ENCODE data around the gene SERINC2.
"Not testable (repeated sequence)": the region's sequence is repeated elsewhere in the genome, so short reads cannot be mapped to it uniquely, and the experiment has no call there.

The SERINC2 gene

DNA sequence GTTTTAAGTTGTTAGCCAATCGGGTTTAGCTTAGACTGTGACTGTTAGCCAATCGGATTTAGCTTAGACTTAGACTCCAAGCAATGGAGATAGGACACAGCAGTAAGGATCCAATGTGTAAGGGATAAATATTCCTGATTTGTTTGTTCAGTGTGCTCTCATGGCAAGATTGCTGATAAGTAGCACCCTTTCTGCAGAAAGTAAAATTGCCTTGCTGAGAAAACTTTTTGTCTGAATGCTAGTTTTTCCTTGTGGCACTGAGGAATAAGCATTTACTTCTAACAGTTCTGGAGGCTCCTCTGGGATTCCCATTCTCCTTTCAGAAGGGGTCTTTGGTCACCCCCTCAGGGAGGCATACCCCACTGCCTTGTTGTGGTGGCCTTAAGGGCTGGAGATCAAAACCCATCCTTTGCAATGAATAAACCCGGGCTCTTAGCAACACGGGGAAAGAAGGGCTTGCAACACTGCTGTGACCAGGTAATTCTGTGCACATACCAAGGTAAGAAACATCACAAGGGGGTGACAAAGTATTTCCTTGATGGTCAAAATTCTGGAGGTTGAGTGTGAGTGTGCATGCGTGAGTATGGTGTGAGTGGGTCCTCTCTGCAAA is 45.4 kb downstream of the SERINC2 start:
- Histone ChIP-seq H3K36me3 (ENCODE audit: insufficient read depth, low read depth, low read length) (no peaks in the 10 kb centered on the region), H3K4me1 (ENCODE audit: insufficient read depth, low read length) (no peaks in the 10 kb centered on the region), H3K9ac (ENCODE audit: low read depth, low read length) (no peak overlapping the region), H3K27ac (ENCODE audit: low read length) (no peak overlapping the region), H3K9me3 (ENCODE audit: insufficient read depth, low read depth, low read length) (peaks cover 29% of the 10 kb centered on the region; the same call in 1 of the 2 replicates), H3K27me3 (ENCODE audit: insufficient read depth, low read length) (0 out of 2 replicates have a peak, but pooled peaks cover 4% of the 10 kb centered on the region), H3K4me3 (ENCODE audit: low read length) (no peak overlapping the region)

GRCh38 chr1:31460027-31460426 is 47.0 kb downstream of the SERINC2 start:
- Histone ChIP-seq H3K27me3 (ENCODE audit: insufficient read depth, low read length) (0 out of 2 replicates have a peak, but pooled peaks cover 4% of the 10 kb centered on the region), H3K4me3 (ENCODE audit: low read length) (no peak overlapping the region), H3K9ac (ENCODE audit: low read depth, low read length) (no peak overlapping the region), H3K4me1 (ENCODE audit: insufficient read depth, low read length) (no peaks in the 10 kb centered on the region), H3K9me3 (ENCODE audit: insufficient read depth, low read depth, low read length) (peaks cover 27% of the 10 kb centered on the region; the same call in 1 of the 2 replicates), H3K36me3 (ENCODE audit: insufficient read depth, low read depth, low read length) (no peaks in the 10 kb centered on the region), H3K27ac (ENCODE audit: low read length) (no peak overlapping the region)

- no peak overlapping the region for H3K4me3 ChIP-seq (ENCODE audit: low read length)
- no peak overlapping the region for H3K9ac ChIP-seq (ENCODE audit: low read depth, low read length)
- peaks cover 14% of the 10 kb centered on the region; the same call in 1 of the 2 replicates for H3K4me1 ChIP-seq (ENCODE audit: insufficient read depth, low read length)
- H3K27me3 ChIP-seq (ENCODE audit: insufficient read depth, low read length): no peaks in the 10 kb centered on the region
- H3K9me3 ChIP-seq (ENCODE audit: insufficient read depth, low read depth, low read length): peaks cover 15% of the 10 kb centered on the region
- H3K27ac ChIP-seq (ENCODE audit: low read length): no peak overlapping the region
- H3K36me3 ChIP-seq (ENCODE audit: insufficient read depth, low read depth, low read length): no peaks in the 10 kb centered on the region
Measured at GRCh38 chr1:31467005-31467674, 54.1 kb downstream of the SERINC2 start.

DNA sequence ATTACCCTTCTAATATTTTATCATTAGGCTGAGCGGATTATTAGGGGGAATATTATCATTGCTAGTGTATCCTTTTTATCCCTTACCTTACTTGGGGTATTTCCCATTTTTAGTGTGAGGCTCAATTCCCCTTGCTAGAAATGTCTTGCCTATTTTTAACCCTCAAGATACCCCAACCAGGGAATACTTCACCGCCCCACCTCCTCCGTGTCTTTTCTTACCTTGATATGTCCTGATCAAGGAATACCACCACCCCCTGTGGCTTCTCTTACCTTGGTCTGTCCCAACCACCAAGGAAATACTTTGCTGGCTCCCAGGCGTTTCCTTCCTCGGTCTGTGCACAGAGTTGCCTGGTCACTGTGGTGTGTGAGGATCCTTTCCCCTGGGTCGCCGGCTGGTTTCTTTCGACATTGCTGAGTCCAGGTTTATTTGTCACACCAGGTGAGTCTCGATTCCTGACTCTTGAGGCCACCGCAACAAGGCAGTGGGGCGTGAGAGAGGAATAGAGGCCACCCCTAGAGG is 57.8 kb downstream of the SERINC2 start:
- Histone ChIP-seq H3K4me1 (ENCODE audit: insufficient read depth, low read length) (peaks cover 14% of the 10 kb centered on the region; the same call in 1 of the 2 replicates), H3K9me3 (ENCODE audit: insufficient read depth, low read depth, low read length) (peaks cover 15% of the 10 kb centered on the region), H3K4me3 (ENCODE audit: low read length) (no peak overlapping the region), H3K27me3 (ENCODE audit: insufficient read depth, low read length) (no peaks in the 10 kb centered on the region), H3K36me3 (ENCODE audit: insufficient read depth, low read depth, low read length) (no peaks in the 10 kb centered on the region), H3K9ac (ENCODE audit: low read depth, low read length) (no peak overlapping the region), H3K27ac (ENCODE audit: low read length) (no peak overlapping the region)

DNA sequence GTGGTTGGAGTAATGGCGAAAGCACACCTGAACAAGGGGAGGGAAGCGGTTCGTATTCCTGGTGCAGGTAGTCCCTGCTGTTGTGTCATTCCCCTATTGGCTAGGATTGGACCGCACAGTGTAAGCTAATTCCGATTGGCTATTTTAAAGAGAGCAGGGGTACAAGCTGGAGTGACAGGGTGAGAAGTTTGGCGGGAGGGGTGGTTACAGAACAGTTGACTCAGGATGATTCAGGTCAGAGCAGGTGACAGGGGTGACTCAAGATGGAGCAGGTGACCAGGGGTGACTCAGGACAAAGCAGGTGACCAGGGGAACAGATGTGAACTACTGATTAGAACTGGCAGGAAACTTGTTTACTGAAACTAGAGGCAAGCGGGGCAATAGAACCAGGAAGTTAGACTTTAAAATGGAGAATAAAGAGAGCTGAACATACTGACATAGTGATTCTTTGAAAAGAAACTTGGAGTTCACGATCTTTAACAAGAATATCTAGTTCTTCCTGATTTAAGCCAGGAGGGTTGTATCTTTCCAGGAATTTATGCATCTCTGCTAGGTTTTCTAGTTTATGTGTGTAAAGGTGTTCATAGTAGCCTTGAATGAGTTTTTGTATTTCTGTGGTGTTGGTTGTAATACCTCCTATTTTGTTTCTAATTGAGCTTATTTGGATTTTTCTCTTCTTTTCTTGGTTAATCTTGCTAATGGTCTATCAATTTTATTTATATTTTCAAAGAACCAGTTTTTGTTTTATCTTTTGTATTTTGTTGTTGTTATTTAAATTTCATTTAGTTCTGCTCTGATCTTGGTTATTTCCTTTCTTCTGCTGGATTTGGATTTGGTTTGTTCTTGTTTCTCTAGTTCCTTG is 58.7 kb downstream of the SERINC2 start:
- H3K27ac ChIP-seq (ENCODE audit: low read length); H3K4me3 ChIP-seq (ENCODE audit: low read length); H3K36me3 ChIP-seq (ENCODE audit: insufficient read depth, low read depth, low read length); H3K27me3 ChIP-seq (ENCODE audit: insufficient read depth, low read length); H3K9ac ChIP-seq (ENCODE audit: low read depth, low read length): not testable (repeated sequence)
- Histone ChIP-seq H3K4me1 (ENCODE audit: insufficient read depth, low read length) (peaks cover 14% of the 10 kb centered on the region; the same call in 1 of the 2 replicates), H3K9me3 (ENCODE audit: insufficient read depth, low read depth, low read length) (peaks cover 10% of the 10 kb centered on the region)

DNA sequence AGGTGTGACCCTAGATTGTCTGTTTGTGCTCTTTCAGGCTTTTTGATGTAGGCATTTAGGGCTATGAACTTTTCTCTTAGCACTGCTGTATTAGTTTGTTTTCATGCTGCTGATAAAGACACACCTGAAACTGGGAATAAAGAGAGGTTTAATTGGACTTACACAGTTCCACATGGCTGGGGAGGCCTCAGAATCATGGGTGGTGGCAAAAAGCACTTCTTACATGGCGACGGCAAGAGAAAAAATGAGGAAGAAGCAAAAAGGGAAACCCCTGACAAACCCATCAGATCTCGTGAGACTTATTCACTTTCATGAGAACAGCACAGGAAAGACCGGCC is 59.3 kb downstream of the SERINC2 start:
- peaks cover 14% of the 10 kb centered on the region; the same call in 1 of the 2 replicates for H3K4me1 ChIP-seq (ENCODE audit: insufficient read depth, low read length)
- not testable (repeated sequence) for H3K27ac ChIP-seq (ENCODE audit: low read length); H3K4me3 ChIP-seq (ENCODE audit: low read length); H3K27me3 ChIP-seq (ENCODE audit: insufficient read depth, low read length); H3K36me3 ChIP-seq (ENCODE audit: insufficient read depth, low read depth, low read length); H3K9me3 ChIP-seq (ENCODE audit: insufficient read depth, low read depth, low read length); H3K9ac ChIP-seq (ENCODE audit: low read depth, low read length)

DNA sequence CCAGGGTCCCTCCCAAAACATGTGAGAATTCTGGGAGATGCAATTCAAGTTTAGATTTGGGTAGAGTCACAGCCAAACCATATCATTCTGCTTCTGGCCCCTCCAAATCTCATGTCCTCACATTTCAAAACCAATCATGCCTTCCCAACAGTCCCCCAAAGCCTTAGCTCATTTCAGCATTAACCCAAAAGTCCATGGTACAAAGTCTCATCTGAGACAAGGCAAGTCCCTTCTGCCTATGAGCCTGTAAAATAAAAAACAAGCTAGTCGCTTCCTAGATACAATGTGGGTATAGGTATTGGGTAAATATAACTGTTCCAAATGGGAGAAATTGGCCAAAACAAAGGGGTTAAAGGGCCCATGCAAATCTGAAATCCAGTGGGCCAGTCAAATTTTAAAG is 59.7 kb downstream of the SERINC2 start:
- not testable (repeated sequence) for H3K27me3 ChIP-seq (ENCODE audit: insufficient read depth, low read length); H3K4me3 ChIP-seq (ENCODE audit: low read length); H3K9ac ChIP-seq (ENCODE audit: low read depth, low read length); H3K9me3 ChIP-seq (ENCODE audit: insufficient read depth, low read depth, low read length); H3K27ac ChIP-seq (ENCODE audit: low read length); H3K36me3 ChIP-seq (ENCODE audit: insufficient read depth, low read depth, low read length)
- peaks cover 14% of the 10 kb centered on the region; the same call in 1 of the 2 replicates for H3K4me1 ChIP-seq (ENCODE audit: insufficient read depth, low read length)

DNA sequence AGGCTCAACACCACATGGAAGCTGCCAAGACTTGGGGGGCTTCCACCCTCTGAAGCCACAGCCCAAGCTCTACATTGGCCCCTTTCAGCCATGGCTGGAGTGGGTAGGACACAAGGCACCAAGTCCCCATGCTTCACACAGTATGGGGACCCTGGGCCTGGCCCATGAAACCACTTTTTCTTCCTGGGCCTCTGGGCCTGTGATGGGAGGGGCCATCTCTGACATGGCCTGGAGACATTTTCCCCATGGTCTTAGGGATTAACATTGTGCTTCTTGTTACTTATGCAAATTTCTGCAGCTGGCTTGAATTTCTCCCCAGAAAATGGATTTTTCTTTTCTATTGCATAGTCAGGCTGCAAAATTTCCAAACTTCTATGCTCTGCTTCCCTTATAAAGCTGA is 60.5 kb downstream of the SERINC2 start:
- H3K4me1 ChIP-seq (ENCODE audit: insufficient read depth, low read length): peaks cover 14% of the 10 kb centered on the region; the same call in 1 of the 2 replicates
- H3K9me3 ChIP-seq (ENCODE audit: insufficient read depth, low read depth, low read length); H3K36me3 ChIP-seq (ENCODE audit: insufficient read depth, low read depth, low read length); H3K4me3 ChIP-seq (ENCODE audit: low read length); H3K27me3 ChIP-seq (ENCODE audit: insufficient read depth, low read length); H3K9ac ChIP-seq (ENCODE audit: low read depth, low read length); H3K27ac ChIP-seq (ENCODE audit: low read length): not testable (repeated sequence)

- H3K4me1 ChIP-seq (ENCODE audit: insufficient read depth, low read length): peaks cover 14% of the 10 kb centered on the region; the same call in 1 of the 2 replicates
- H3K36me3 ChIP-seq (ENCODE audit: insufficient read depth, low read depth, low read length); H3K9ac ChIP-seq (ENCODE audit: low read depth, low read length); H3K9me3 ChIP-seq (ENCODE audit: insufficient read depth, low read depth, low read length); H3K27ac ChIP-seq (ENCODE audit: low read length); H3K4me3 ChIP-seq (ENCODE audit: low read length); H3K27me3 ChIP-seq (ENCODE audit: insufficient read depth, low read length): not testable (repeated sequence)
Measured at GRCh38 chr1:31474567-31474966, 61.6 kb downstream of the SERINC2 start.

GRCh38 chr1:31476891-31477846 is 64.2 kb downstream of the SERINC2 start:
- H3K27me3 ChIP-seq (ENCODE audit: insufficient read depth, low read length): no peaks in the 10 kb centered on the region
- H3K4me3 ChIP-seq (ENCODE audit: low read length): no peak overlapping the region
- no peaks in the 10 kb centered on the region for H3K4me1 ChIP-seq (ENCODE audit: insufficient read depth, low read length)
- peaks cover 6% of the 10 kb centered on the region for H3K9me3 ChIP-seq (ENCODE audit: insufficient read depth, low read depth, low read length)
- H3K36me3 ChIP-seq (ENCODE audit: insufficient read depth, low read depth, low read length): no peaks in the 10 kb centered on the region
- no peak overlapping the region for H3K9ac ChIP-seq (ENCODE audit: low read depth, low read length)
- no peak overlapping the region for H3K27ac ChIP-seq (ENCODE audit: low read length)

- no peaks in the 10 kb centered on the region for H3K36me3 ChIP-seq (ENCODE audit: insufficient read depth, low read depth, low read length)
- H3K27me3 ChIP-seq (ENCODE audit: insufficient read depth, low read length): no peaks in the 10 kb centered on the region
- peaks cover 6% of the 10 kb centered on the region for H3K9me3 ChIP-seq (ENCODE audit: insufficient read depth, low read depth, low read length)
- H3K4me3 ChIP-seq (ENCODE audit: low read length): no peak overlapping the region
- no peak overlapping the region for H3K9ac ChIP-seq (ENCODE audit: low read depth, low read length)
- H3K4me1 ChIP-seq (ENCODE audit: insufficient read depth, low read length): no peaks in the 10 kb centered on the region; the same call in 1 of the 2 replicates
- H3K27ac ChIP-seq (ENCODE audit: low read length): no peak overlapping the region
Measured at GRCh38 chr1:31478167-31478566, 65.2 kb downstream of the SERINC2 start.
